ENCODE results near the gene EXOSC1. TPM values are rescaled to one million over a fixed set of nuclear protein-coding genes. Genes with fewer than 3 reads are reported as not detected.
"Not testable (repeated sequence)": the region's sequence is repeated elsewhere in the genome, so short reads cannot be mapped to it uniquely, and the experiment has no call there.

Gene EXOSC1
- polyA plus RNA-seq, 1 donor from 2014 or later, result 33.5 TPM

DNA sequence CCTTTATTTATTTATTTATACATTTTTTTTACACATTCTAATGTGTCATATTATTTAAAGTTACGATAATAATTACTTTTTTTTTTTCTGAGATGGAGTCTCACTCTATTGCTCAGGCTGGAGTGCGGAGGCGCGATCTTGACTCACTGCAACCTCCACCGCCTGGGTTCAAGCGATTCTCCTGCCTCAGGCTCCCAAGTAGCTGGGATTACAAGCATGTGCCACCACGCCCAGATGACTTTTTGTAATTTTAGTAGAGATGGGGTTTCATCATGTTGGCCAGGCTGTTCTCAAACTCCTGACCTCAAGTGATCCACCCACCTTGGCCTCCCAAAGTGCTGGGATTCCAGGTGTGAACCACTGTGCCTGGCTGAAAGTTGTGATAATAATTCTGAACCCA is 39.3 kb downstream of the EXOSC1 start:
- not testable (repeated sequence) for H3K27me3 ChIP-seq (ENCODE audit: insufficient read depth, low read depth, low read length); H3F3A ChIP-seq (ENCODE audit: insufficient read depth, low read length, poor library complexity, severe bottlenecking); H3K27ac ChIP-seq (ENCODE audit: low read length); H4K20me1 ChIP-seq (ENCODE audit: insufficient read depth); H3K4me2 ChIP-seq (ENCODE audit: low read length); H3K9me3 ChIP-seq (ENCODE audit: low read length); H3K9me2 ChIP-seq (ENCODE audit: insufficient read depth, low read length); H3K4me3 ChIP-seq (ENCODE audit: low read length); H3K36me3 ChIP-seq (ENCODE audit: insufficient read depth, low read length); H2AFZ ChIP-seq (ENCODE audit: low read depth, low read length); H3K9ac ChIP-seq (ENCODE audit: low read length); H3K79me2 ChIP-seq (replicated peaks; ENCODE audit: insufficient read depth, low read length)

DNA sequence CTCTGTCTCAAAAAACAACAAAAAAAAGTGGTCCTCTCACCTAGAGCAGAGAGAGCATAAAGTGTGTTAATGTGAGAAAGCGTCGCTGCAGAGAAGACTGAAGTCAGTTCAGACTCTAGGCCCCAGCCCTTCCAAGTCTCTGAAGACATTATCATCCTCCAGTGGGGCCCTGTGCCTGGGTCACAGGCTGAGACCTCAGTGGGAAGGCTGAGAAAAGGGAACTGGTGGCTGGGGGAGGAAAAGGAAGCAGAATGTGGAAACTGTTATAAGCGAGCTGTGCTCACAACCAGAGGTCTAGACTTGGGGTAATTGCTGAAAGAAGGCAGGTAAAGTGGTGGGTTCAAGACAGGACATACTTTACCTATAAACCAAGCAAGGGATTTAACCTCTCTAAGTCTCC is 39.7 kb downstream of the EXOSC1 start:
- H3K4me3 ChIP-seq (ENCODE audit: low read length), result no peak overlapping the region
- H3K36me3 ChIP-seq (ENCODE audit: insufficient read depth, low read length), result no peaks in the 10 kb centered on the region
- H2AFZ ChIP-seq (ENCODE audit: low read depth, low read length), result no peak overlapping the region
- H3K9me3 ChIP-seq (ENCODE audit: low read length), result no peaks in the 10 kb centered on the region
- no peak overlapping the region for H3K4me2 ChIP-seq (ENCODE audit: low read length)
- H4K20me1 ChIP-seq (ENCODE audit: insufficient read depth), result no peaks in the 10 kb centered on the region
- no peaks in the 10 kb centered on the region for H3F3A ChIP-seq (ENCODE audit: insufficient read depth, low read length, poor library complexity, severe bottlenecking)
- TF ChIP-seq SMC3 (conservative IDR thresholded peaks at IDR 0.05; ENCODE audit: poor library complexity) (no peak), EZH2 (IDR thresholded peaks at IDR 0.05; ENCODE audit: borderline replicate concordance, insufficient read depth, low read length, poor library complexity, severe bottlenecking) (no peak), EP300 (conservative IDR thresholded peaks at IDR 0.05; ENCODE audit: poor library complexity, severe bottlenecking) (no peak)
- H3K9ac ChIP-seq (ENCODE audit: low read length), result no peak overlapping the region
- H3K27ac ChIP-seq (ENCODE audit: low read length), result no peak overlapping the region
- H3K9me2 ChIP-seq (ENCODE audit: insufficient read depth, low read length), result no peaks in the 10 kb centered on the region
- H3K27me3 ChIP-seq (ENCODE audit: insufficient read depth, low read depth, low read length), result no peaks in the 10 kb centered on the region
- no peaks in the 10 kb centered on the region for H3K79me2 ChIP-seq (replicated peaks; ENCODE audit: insufficient read depth, low read length)

DNA sequence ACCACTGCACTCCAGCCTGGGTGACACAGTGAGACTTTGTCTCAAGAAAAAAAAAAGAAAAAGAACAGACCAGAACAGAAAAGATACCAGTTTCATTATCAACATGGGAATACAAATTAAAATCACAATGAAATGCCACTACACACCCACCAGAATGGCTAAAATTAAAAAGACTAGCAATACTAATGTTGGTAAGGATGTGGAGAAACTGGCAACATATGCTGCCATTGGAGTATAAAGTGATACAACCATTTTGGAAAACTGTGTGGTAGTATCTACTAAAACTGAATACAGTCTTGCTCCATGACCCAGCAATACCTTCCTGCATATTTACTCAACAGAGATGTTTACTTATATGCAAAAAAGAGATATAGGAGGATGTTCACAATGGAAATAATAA is 41.8 kb downstream of the EXOSC1 start:
- H3K79me2 ChIP-seq (replicated peaks; ENCODE audit: insufficient read depth, low read length), result no peaks in the 10 kb centered on the region
- no peaks in the 10 kb centered on the region for H3K27me3 ChIP-seq (ENCODE audit: insufficient read depth, low read depth, low read length)
- H3K4me3 ChIP-seq (ENCODE audit: low read length), result no peak overlapping the region
- H3K27ac ChIP-seq (ENCODE audit: low read length), result no peak overlapping the region
- H3K4me2 ChIP-seq (ENCODE audit: low read length), result no peak overlapping the region
- TF ChIP-seq POLR2AphosphoS5 (IDR thresholded peaks at IDR 0.05), result no peak
- no peak for TF ChIP-seq TAF1 (IDR thresholded peaks at IDR 0.05; ENCODE audit: low read depth)
- TF ChIP-seq SMC3 (conservative IDR thresholded peaks at IDR 0.05; ENCODE audit: poor library complexity), result no peak
- H3K9me3 ChIP-seq (ENCODE audit: low read length), result no peaks in the 10 kb centered on the region
- H3K9ac ChIP-seq (ENCODE audit: low read length), result no peak overlapping the region
- H3K9me2 ChIP-seq (ENCODE audit: insufficient read depth, low read length), result no peaks in the 10 kb centered on the region
- H3K36me3 ChIP-seq (ENCODE audit: insufficient read depth, low read length), result no peaks in the 10 kb centered on the region
- H4K20me1 ChIP-seq (ENCODE audit: insufficient read depth), result no peaks in the 10 kb centered on the region
- H2AFZ ChIP-seq (ENCODE audit: low read depth, low read length), result no peak overlapping the region
- no peaks in the 10 kb centered on the region for H3F3A ChIP-seq (ENCODE audit: insufficient read depth, low read length, poor library complexity, severe bottlenecking)

DNA sequence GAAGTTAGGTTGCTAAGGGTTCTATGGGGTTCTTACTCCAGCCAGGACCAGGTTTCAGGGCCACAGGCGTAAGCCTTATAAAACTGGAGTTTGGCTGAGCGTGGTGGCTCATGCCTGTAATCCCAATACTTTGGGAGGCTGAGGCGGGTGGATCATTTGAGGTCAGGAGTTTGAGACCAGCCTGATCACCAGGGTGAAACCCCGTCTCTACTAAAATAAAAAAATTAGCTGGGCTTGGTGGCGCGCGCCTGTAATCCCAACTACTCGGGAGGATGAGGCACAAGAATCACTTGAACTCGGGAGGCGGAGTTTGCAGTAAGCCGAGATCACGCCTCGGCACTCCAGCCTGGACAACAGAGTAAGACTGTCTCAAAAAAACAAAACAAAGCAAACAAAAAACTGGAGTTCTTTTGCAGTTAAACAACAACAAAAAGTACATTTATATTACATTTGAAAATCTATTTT is 44.3 kb downstream of the EXOSC1 start:
- H4K20me1 ChIP-seq (ENCODE audit: insufficient read depth), result no peaks in the 10 kb centered on the region
- H3K27me3 ChIP-seq (ENCODE audit: insufficient read depth, low read depth, low read length), result no peaks in the 10 kb centered on the region
- peak overlapping the region; percentile 56 for H3K27ac ChIP-seq (ENCODE audit: low read length)
- no peak for TF ChIP-seq SMC3 (conservative IDR thresholded peaks at IDR 0.05; ENCODE audit: poor library complexity)
- no peak for TF ChIP-seq EZH2 (IDR thresholded peaks at IDR 0.05; ENCODE audit: borderline replicate concordance, insufficient read depth, low read length, poor library complexity, severe bottlenecking)
- TF ChIP-seq, protein P1, sequence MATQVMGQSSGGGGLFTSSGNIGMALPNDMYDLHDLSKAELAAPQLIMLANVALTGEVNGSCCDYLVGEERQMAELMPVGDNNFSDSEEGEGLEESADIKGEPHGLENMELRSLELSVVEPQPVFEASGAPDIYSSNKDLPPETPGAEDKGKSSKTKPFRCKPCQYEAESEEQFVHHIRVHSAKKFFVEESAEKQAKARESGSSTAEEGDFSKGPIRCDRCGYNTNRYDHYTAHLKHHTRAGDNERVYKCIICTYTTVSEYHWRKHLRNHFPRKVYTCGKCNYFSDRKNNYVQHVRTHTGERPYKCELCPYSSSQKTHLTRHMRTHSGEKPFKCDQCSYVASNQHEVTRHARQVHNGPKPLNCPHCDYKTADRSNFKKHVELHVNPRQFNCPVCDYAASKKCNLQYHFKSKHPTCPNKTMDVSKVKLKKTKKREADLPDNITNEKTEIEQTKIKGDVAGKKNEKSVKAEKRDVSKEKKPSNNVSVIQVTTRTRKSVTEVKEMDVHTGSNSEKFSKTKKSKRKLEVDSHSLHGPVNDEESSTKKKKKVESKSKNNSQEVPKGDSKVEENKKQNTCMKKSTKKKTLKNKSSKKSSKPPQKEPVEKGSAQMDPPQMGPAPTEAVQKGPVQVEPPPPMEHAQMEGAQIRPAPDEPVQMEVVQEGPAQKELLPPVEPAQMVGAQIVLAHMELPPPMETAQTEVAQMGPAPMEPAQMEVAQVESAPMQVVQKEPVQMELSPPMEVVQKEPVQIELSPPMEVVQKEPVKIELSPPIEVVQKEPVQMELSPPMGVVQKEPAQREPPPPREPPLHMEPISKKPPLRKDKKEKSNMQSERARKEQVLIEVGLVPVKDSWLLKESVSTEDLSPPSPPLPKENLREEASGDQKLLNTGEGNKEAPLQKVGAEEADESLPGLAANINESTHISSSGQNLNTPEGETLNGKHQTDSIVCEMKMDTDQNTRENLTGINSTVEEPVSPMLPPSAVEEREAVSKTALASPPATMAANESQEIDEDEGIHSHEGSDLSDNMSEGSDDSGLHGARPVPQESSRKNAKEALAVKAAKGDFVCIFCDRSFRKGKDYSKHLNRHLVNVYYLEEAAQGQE (IDR thresholded peaks at IDR 0.05; ENCODE audit: borderline replicate concordance), result no peak
- no peak for TF ChIP-seq MXI1 (conservative IDR thresholded peaks at IDR 0.05; ENCODE audit: poor library complexity, severe bottlenecking)
- TF ChIP-seq EP300 (conservative IDR thresholded peaks at IDR 0.05; ENCODE audit: poor library complexity, severe bottlenecking), result no peak
- TF ChIP-seq, protein P2, sequence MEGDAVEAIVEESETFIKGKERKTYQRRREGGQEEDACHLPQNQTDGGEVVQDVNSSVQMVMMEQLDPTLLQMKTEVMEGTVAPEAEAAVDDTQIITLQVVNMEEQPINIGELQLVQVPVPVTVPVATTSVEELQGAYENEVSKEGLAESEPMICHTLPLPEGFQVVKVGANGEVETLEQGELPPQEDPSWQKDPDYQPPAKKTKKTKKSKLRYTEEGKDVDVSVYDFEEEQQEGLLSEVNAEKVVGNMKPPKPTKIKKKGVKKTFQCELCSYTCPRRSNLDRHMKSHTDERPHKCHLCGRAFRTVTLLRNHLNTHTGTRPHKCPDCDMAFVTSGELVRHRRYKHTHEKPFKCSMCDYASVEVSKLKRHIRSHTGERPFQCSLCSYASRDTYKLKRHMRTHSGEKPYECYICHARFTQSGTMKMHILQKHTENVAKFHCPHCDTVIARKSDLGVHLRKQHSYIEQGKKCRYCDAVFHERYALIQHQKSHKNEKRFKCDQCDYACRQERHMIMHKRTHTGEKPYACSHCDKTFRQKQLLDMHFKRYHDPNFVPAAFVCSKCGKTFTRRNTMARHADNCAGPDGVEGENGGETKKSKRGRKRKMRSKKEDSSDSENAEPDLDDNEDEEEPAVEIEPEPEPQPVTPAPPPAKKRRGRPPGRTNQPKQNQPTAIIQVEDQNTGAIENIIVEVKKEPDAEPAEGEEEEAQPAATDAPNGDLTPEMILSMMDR (IDR thresholded peaks at IDR 0.05; ENCODE audit: poor library complexity, severe bottlenecking), result no peak
- no peak for TF ChIP-seq RAD21 (conservative IDR thresholded peaks at IDR 0.05)
- no peak for TF ChIP-seq POLR2AphosphoS5 (IDR thresholded peaks at IDR 0.05)
- H3K9me2 ChIP-seq (ENCODE audit: insufficient read depth, low read length), result no peaks in the 10 kb centered on the region
- H3K9ac ChIP-seq (ENCODE audit: low read length), result no peak overlapping the region
- H2AFZ ChIP-seq (ENCODE audit: low read depth, low read length), result peak overlapping the region; percentile 37
- no peaks in the 10 kb centered on the region for H3K9me3 ChIP-seq (ENCODE audit: low read length)
- no peaks in the 10 kb centered on the region for H3K79me2 ChIP-seq (replicated peaks; ENCODE audit: insufficient read depth, low read length)
- H3K36me3 ChIP-seq (ENCODE audit: insufficient read depth, low read length), result no peaks in the 10 kb centered on the region
- peak overlapping the region; percentile 87 for H3K4me3 ChIP-seq (ENCODE audit: low read length)
- no peak overlapping the region for H3K4me2 ChIP-seq (ENCODE audit: low read length)
- H3F3A ChIP-seq (ENCODE audit: insufficient read depth, low read length, poor library complexity, severe bottlenecking), result no peaks in the 10 kb centered on the region
